PC-3 (cell line): ENCODE data around the gene NEGR1. TPM values are rescaled to one million over a fixed set of nuclear protein-coding genes. Genes with fewer than 3 reads are reported as not detected.

Source experiments
- ATAC-seq: fragments of 200-7000 bp; cut with Tn5 transposase; 2 replicates; pipeline ENCODE4 v1.9.1; 2020; ENCODE audit warnings: mild to moderate bottlenecking, moderate library complexity
- BruUV-seq: library from RNA; stranded (reverse); fragments of 400-500 nt; replicated peaks from 2 replicates; lab custom pipeline; 2021; lab: Mats Ljungman, UMichigan
- CTCF ChIA-PET: fragments of 300-600 bp; sonication (Branson Sonifier 250); formaldehyde crosslinking; loops from one replicate; lab custom pipeline; 2022; ENCODE audit warnings: antibody characterized with exemption; lab: Charles Lee
- POLR2A ChIA-PET: fragments of 300-600 bp; sonication (Branson Sonifier 250); formaldehyde crosslinking; loops from one replicate; lab custom pipeline; 2022; ENCODE audit warnings: antibody characterized with exemption; ENCODE audit not compliant: unreplicated experiment; lab: Charles Lee
- DNase-seq: peaks from one replicate; pipeline ENCODE4 v3.0.0-alpha.2; 2015
- H2AFZ ChIP-seq: fragments of 300-600 bp; sonication (generic); 2 replicates; pipeline ENCODE4 v1.6.0; 2016; ENCODE audit warnings: antibody characterized with exemption, low read length
- H3F3A ChIP-seq: fragments of 300-600 bp; sonication (generic); one replicate; pipeline ENCODE4 v1.6.0; 2017; ENCODE audit warnings: antibody characterized with exemption, low read length, control low read depth, mild to moderate bottlenecking; ENCODE audit not compliant: unreplicated experiment
- H3K27ac ChIP-seq: fragments of 300-600 bp; sonication (generic); 2 replicates; pipeline ENCODE4 v1.5.1; 2016; ENCODE audit warnings: mild to moderate bottlenecking, low read length
- H3K27me3 ChIP-seq: fragments of 300-600 bp; sonication (generic); 2 replicates; pipeline ENCODE4 v1.6.1; 2016; ENCODE audit warnings: low read length, mixed read lengths
- H3K36me3 ChIP-seq: fragments of 300-600 bp; sonication (generic); 2 replicates; pipeline ENCODE4 v1.6.1; 2016; ENCODE audit warnings: low read depth, mixed run types, low read length, mixed read lengths
- H3K4me1 ChIP-seq: fragments of 300-600 bp; sonication (generic); 2 replicates; pipeline ENCODE4 v1.5.1; 2016; ENCODE audit warnings: low read length; ENCODE audit not compliant: insufficient read depth
- H3K4me2 ChIP-seq: fragments of 300-600 bp; sonication (generic); 2 replicates; pipeline ENCODE4 v1.6.0; 2016; ENCODE audit warnings: low read length
- H3K4me3 ChIP-seq: fragments of 300-600 bp; sonication (generic); 2 replicates; pipeline ENCODE4 v1.5.1; 2016; ENCODE audit warnings: mild to moderate bottlenecking, low read length, mixed read lengths
- H3K79me2 ChIP-seq: fragments of 300-600 bp; sonication (generic); 2 replicates; pipeline ENCODE4 v1.6.1; 2017; ENCODE audit warnings: low read length, mixed read lengths
- H3K9ac ChIP-seq: fragments of 300-600 bp; sonication (generic); 2 replicates; pipeline ENCODE4 v1.6.0; 2016; ENCODE audit warnings: mild to moderate bottlenecking, low read length
- H3K9me2 ChIP-seq: fragments of 300-600 bp; sonication (generic); replicated peaks from 2 replicates; pipeline ENCODE4 v1.6.1; 2016; ENCODE audit warnings: mixed run types, low read length, mixed read lengths
- H3K9me3 ChIP-seq: fragments of 300-600 bp; sonication (generic); 2 replicates; pipeline ENCODE4 v1.6.1; 2016; ENCODE audit warnings: low read length, mixed read lengths
- H4K20me1 ChIP-seq: fragments of 300-600 bp; sonication (generic); 2 replicates; pipeline ENCODE4 v1.6.1; 2016; ENCODE audit warnings: low read length, mixed read lengths
- EZH2 ChIP-seq: fragments of 300-600 bp; sonication (generic); IDR thresholded peaks from one replicate; pipeline ENCODE4 v1.6.1; 2017; ENCODE audit warnings: antibody characterized with exemption, mild to moderate bottlenecking, low read length; ENCODE audit not compliant: unreplicated experiment
- EZH2phosphoT487 ChIP-seq: fragments of 300-600 bp; sonication (generic); IDR thresholded peaks from 2 replicates; pipeline ENCODE4 v1.6.1; 2018; ENCODE audit warnings: mild to moderate bottlenecking, antibody characterized with exemption, low read length, borderline replicate concordance
- intact Hi-C: fragments of 100-400 bp; cut with micrococcal nuclease; formaldehyde crosslinking; loops from 2 replicates; pipeline ENCODE4 v1.9.0; 2023
- total RNA-seq: library from RNA; depleted of rRNA; stranded (reverse); fragments of >200 nt; gene quantifications from 2 replicates; pipeline ENCODE4 v1.2.3, GENCODE V29; 2014
- TF ChIP-seq, protein P1 (sequence below): fragments of 300-600 bp; sonication (generic); conservative IDR thresholded peaks from 2 replicates; pipeline ENCODE4 v1.5.1; 2017; ENCODE audit warnings: antibody characterized with exemption, low read depth, mild to moderate bottlenecking, low read length

NEGR1 gene
- total RNA-seq, 1 experiment from 2014 or later, result 3.4 TPM

DNA sequence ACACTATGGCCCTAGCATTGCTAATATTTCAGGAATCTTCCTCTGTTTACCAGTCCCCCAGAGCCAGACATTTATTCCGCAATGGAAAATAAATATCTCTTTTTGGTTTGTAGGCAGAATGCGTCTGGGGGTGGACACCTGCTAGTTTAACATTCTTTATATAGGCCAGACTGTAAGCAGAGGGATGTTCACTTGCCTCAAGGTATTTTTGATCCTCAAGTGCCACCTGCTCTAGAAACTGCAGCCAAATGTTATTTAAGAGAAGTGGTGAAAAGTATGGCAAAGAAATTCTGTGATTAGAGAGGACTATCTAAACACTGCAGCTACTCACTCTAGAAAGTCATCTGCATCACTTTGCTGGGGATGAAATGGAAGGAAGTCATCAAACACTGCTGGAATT, 164.7 kb downstream of the NEGR1 start:
- ATAC-seq, result no peak
- Histone ChIP-seq H3K9ac (no peak overlapping the region), H3K4me3 (no peak overlapping the region), H3K27me3 (no peaks in the 10 kb centered on the region), H3K27ac (no peak overlapping the region), H3K9me2 (no peaks in the 10 kb centered on the region), H4K20me1 (no peaks in the 10 kb centered on the region), H3K4me1 (no peaks in the 10 kb centered on the region), H2AFZ (no peak overlapping the region), H3F3A (no peaks in the 10 kb centered on the region), H3K9me3 (no peaks in the 10 kb centered on the region), H3K79me2 (no peaks in the 10 kb centered on the region), H3K4me2 (no peak overlapping the region), H3K36me3 (no peaks in the 10 kb centered on the region)
- DNase-seq, result no peak
- POLR2A ChIA-PET, result no interaction called here
- intact Hi-C loops, result no loop called here
- no peak for TF ChIP-seq EZH2
- no peak for TF ChIP-seq EZH2phosphoT487
- TF ChIP-seq, protein P1, sequence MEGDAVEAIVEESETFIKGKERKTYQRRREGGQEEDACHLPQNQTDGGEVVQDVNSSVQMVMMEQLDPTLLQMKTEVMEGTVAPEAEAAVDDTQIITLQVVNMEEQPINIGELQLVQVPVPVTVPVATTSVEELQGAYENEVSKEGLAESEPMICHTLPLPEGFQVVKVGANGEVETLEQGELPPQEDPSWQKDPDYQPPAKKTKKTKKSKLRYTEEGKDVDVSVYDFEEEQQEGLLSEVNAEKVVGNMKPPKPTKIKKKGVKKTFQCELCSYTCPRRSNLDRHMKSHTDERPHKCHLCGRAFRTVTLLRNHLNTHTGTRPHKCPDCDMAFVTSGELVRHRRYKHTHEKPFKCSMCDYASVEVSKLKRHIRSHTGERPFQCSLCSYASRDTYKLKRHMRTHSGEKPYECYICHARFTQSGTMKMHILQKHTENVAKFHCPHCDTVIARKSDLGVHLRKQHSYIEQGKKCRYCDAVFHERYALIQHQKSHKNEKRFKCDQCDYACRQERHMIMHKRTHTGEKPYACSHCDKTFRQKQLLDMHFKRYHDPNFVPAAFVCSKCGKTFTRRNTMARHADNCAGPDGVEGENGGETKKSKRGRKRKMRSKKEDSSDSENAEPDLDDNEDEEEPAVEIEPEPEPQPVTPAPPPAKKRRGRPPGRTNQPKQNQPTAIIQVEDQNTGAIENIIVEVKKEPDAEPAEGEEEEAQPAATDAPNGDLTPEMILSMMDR, result no peak
- CTCF ChIA-PET, result no interaction called here
- BruUV-seq, result no TSS peak

DNA sequence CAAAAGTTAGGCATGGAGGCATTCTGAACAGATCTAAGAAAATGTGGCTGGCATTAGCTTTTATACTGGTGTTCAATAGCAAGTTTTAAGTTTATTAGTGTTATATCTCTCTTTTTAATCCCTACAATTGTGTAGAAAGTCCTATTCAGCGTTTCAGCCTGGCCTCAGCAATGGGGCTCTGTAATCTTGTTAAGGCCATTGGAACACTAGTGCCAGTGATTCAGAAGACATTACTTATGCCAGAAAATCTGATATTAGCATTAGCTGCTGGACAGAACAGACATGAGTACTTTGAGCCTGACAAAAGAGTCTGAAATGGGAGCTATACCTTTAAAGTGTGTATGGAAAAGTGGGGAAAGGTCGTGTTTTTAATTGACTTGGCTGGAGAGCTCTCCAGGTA, 167.0 kb downstream of the NEGR1 start:
- H2AFZ ChIP-seq, result no peak overlapping the region
- H3K4me2 ChIP-seq, result no peak overlapping the region
- H3K4me3 ChIP-seq, result no peak overlapping the region
- H3F3A ChIP-seq, result no peaks in the 10 kb centered on the region
- no peak overlapping the region for H3K9ac ChIP-seq
- no TSS peak for BruUV-seq
- H3K79me2 ChIP-seq, result no peaks in the 10 kb centered on the region
- no peaks in the 10 kb centered on the region for H4K20me1 ChIP-seq
- ChIA-PET CTCF (no interaction called here), POLR2A (no interaction called here)
- intact Hi-C loops, result no loop called here
- DNase-seq (no peak), ATAC-seq (no peak)
- H3K27me3 ChIP-seq, result no peaks in the 10 kb centered on the region
- H3K27ac ChIP-seq, result no peak overlapping the region
- no peaks in the 10 kb centered on the region for H3K9me3 ChIP-seq
- H3K9me2 ChIP-seq, result no peaks in the 10 kb centered on the region
- H3K4me1 ChIP-seq, result no peaks in the 10 kb centered on the region
- H3K36me3 ChIP-seq, result no peaks in the 10 kb centered on the region
- TF ChIP-seq, protein P1, result no peak
- TF ChIP-seq EZH2phosphoT487 (no peak), EZH2 (no peak)

DNA sequence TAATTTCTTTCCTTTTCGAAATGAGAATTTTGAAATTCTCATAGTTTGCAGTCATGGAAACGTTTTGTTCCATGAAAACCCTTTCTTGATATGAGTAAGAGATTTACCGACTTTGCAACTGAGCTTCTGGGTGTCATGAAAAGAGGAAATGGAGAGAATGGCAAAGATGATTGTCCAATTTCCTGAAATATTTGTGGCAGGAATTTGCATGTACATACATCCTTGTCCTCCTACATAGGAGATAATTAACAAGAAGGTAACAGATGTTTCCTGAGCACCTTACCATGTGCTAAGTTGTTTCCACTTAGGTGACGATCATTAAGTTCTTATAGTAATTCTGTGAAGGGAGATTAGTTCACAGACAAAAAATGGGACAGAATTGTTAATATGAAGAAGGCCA, 170.7 kb downstream of the NEGR1 start:
- ChIA-PET CTCF (no interaction called here), POLR2A (no interaction called here)
- H3K9ac ChIP-seq, result no peak overlapping the region
- no TSS peak for BruUV-seq
- no peaks in the 10 kb centered on the region for H3K9me2 ChIP-seq
- H3K36me3 ChIP-seq, result no peaks in the 10 kb centered on the region
- no peaks in the 10 kb centered on the region for H3K4me1 ChIP-seq
- H3K27ac ChIP-seq, result no peak overlapping the region
- ATAC-seq, result no peak
- no peak for DNase-seq
- H3K4me3 ChIP-seq, result no peak overlapping the region
- H3K9me3 ChIP-seq, result no peaks in the 10 kb centered on the region
- H3K79me2 ChIP-seq, result no peaks in the 10 kb centered on the region
- no peaks in the 10 kb centered on the region for H3F3A ChIP-seq
- H2AFZ ChIP-seq, result no peak overlapping the region
- no peak overlapping the region for H3K4me2 ChIP-seq
- TF ChIP-seq EZH2phosphoT487 (no peak), EZH2 (no peak)
- TF ChIP-seq, protein P1, result no peak
- intact Hi-C loops, result no loop called here
- no peaks in the 10 kb centered on the region for H4K20me1 ChIP-seq
- no peaks in the 10 kb centered on the region for H3K27me3 ChIP-seq
